IMR-90 (cell line): Measurements from ENCODE around the gene RPL35.

Source experiments
- CHD1 ChIP-seq: IDR thresholded peaks from 2 replicates; pipeline ENCODE4 v1.6.1; 2012; ENCODE audit warnings: low read depth, low read length, improper control_type of control experiment
- ELK1 ChIP-seq: fragments of 150-350 bp; IDR thresholded peaks from 2 replicates; pipeline ENCODE4 v1.6.1; 2016; ENCODE audit warnings: low read depth, mild to moderate bottlenecking, low read length, moderate library complexity, borderline replicate concordance
- MAFK ChIP-seq: IDR thresholded peaks from 2 replicates; pipeline ENCODE4 v1.6.1; 2012; ENCODE audit warnings: low read depth, low read length, improper control_type of control experiment
- MAZ ChIP-seq: IDR thresholded peaks from 2 replicates; pipeline ENCODE4 v1.6.1; 2012; ENCODE audit warnings: low read depth, mild to moderate bottlenecking, low read length, improper control_type of control experiment, moderate library complexity, borderline replicate concordance
- POLR2A ChIP-seq: IDR thresholded peaks from 2 replicates; pipeline ENCODE4 v1.6.1; 2012; ENCODE audit warnings: mild to moderate bottlenecking, low read depth, low read length
- RFX5 ChIP-seq: IDR thresholded peaks from 2 replicates; pipeline ENCODE4 v1.8.0; 2012; ENCODE audit warnings: low read depth, mild to moderate bottlenecking, low read length, moderate library complexity
- TF ChIP-seq, protein P1 (sequence below): conservative IDR thresholded peaks from 2 replicates; pipeline ENCODE4 v1.5.1; 2012; ENCODE audit warnings: mild to moderate bottlenecking, low read depth, low read length, improper control_type of control experiment

DNA sequence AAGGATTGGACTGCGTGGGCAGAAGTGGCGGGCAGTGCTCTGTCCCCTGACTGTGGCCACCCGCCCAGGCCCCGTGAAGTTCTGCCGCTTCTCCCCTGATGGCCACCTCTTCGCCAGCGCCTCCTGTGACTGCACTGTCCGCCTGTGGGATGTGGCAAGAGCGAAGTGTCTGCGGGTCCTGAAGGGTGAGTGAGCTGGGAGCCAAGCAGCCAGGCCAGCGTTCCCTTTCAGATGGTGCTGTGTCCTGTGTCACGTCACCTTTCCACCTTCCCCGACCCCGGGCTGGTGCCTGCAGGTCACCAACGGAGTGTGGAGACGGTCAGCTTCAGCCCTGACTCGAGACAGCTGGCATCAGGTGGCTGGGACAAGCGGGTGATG, 6.2 kb downstream of the RPL35 start:
- TF ChIP-seq, protein P1, sequence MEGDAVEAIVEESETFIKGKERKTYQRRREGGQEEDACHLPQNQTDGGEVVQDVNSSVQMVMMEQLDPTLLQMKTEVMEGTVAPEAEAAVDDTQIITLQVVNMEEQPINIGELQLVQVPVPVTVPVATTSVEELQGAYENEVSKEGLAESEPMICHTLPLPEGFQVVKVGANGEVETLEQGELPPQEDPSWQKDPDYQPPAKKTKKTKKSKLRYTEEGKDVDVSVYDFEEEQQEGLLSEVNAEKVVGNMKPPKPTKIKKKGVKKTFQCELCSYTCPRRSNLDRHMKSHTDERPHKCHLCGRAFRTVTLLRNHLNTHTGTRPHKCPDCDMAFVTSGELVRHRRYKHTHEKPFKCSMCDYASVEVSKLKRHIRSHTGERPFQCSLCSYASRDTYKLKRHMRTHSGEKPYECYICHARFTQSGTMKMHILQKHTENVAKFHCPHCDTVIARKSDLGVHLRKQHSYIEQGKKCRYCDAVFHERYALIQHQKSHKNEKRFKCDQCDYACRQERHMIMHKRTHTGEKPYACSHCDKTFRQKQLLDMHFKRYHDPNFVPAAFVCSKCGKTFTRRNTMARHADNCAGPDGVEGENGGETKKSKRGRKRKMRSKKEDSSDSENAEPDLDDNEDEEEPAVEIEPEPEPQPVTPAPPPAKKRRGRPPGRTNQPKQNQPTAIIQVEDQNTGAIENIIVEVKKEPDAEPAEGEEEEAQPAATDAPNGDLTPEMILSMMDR, result no peak
- TF ChIP-seq ELK1, result no peak
- no peak for TF ChIP-seq RFX5
- no peak for TF ChIP-seq POLR2A
- no peak for TF ChIP-seq CHD1
- TF ChIP-seq MAZ, result no peak
- no peak for TF ChIP-seq MAFK
